ENCODE results near the gene KCNA4.

KCNA4 gene

GRCh38 chr11:29963796-29964195, 53.0 kb downstream of the KCNA4 start:
- no peak overlapping the region for H3K4me3 ChIP-seq (ENCODE audit: control insufficient read depth, low read depth, low read length)
- no peak for DNase-seq (ENCODE audit: low read depth)
- TF ChIP-seq, protein P1, sequence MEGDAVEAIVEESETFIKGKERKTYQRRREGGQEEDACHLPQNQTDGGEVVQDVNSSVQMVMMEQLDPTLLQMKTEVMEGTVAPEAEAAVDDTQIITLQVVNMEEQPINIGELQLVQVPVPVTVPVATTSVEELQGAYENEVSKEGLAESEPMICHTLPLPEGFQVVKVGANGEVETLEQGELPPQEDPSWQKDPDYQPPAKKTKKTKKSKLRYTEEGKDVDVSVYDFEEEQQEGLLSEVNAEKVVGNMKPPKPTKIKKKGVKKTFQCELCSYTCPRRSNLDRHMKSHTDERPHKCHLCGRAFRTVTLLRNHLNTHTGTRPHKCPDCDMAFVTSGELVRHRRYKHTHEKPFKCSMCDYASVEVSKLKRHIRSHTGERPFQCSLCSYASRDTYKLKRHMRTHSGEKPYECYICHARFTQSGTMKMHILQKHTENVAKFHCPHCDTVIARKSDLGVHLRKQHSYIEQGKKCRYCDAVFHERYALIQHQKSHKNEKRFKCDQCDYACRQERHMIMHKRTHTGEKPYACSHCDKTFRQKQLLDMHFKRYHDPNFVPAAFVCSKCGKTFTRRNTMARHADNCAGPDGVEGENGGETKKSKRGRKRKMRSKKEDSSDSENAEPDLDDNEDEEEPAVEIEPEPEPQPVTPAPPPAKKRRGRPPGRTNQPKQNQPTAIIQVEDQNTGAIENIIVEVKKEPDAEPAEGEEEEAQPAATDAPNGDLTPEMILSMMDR (IDR thresholded peaks at IDR 0.05; ENCODE audit: control insufficient read depth, insufficient read depth, low read depth, low read length, missing control alignments) = no peak

DNA sequence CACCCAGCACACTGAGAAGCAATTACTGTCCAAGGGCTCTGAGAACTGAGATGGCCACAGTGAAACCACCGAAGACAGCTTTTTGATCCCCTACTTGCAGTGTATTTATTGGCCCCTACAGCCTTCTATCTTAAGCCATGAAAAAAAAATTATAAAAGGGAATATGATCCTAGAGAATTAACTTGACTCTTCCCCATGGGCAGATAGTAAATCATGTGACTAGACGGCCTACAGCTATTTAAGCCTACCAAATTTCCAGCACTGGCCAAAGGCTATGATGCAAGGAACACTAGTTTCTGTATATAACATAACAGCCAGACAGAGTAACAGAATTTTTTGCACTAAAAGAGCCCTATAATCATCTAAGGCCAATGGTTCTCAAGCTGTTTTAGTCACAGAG, 53.8 kb downstream of the KCNA4 start:
- DNase-seq (ENCODE audit: low read depth) = no peak
- TF ChIP-seq, protein P1 (IDR thresholded peaks at IDR 0.05; ENCODE audit: control insufficient read depth, insufficient read depth, low read depth, low read length, missing control alignments) = no peak
- no peak overlapping the region for H3K4me3 ChIP-seq (ENCODE audit: control insufficient read depth, low read depth, low read length)

DNA sequence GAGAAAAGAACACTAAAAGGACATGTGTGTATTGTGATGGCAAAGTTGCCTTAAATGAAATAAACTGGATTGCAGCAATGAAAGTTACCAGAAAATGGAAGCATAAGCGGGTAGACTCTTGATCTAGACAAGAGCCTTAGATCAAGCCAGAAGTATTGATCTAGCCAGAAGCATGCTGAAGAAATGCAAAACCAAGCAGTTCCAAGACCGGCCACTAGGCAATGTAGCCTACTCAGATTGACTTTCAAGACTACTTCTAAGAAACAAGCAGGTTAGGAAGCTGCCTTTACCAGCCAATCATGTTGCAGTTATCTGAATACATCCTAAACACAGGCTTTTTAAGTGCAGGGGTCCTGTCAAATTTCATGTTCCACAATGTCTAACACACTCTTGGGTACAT, 54.6 kb downstream of the KCNA4 start:
- no peak overlapping the region for H3K4me3 ChIP-seq (ENCODE audit: control insufficient read depth, low read depth, low read length)
- TF ChIP-seq, protein P1 (IDR thresholded peaks at IDR 0.05; ENCODE audit: control insufficient read depth, insufficient read depth, low read depth, low read length, missing control alignments) = no peak
- no peak for DNase-seq (ENCODE audit: low read depth)

All from AG09309 (cell line).